ENCODE measurements around the gene TMEM131L. TPM values are rescaled to one million over a fixed set of nuclear protein-coding genes. Genes with fewer than 3 reads are reported as not detected.

The TMEM131L gene
- total RNA-seq, 2 donors from 2014 or later, result 83.8 to 92.7 TPM

DNA sequence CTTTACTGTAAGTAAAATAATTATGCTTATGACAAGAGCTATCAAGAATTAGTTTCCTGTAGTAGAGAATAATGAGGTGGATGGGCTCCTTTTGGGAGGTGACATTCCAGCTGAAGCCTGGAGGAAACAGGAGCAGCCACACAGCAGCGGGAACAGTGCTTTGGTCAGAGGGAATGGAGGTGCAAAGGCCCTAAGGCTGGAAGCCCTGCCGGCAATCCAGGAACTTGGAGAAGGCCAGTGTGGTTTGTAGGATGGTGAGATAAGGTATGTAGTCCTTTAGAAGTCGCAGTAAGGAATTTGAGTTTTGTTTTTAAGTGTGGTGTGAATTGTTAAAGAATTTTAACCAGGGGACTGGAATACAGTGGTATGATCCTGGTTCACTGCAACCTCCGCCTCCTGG, 8.1 kb downstream of the TMEM131L start:
- no peaks in the 10 kb centered on the region for H3K9me3 ChIP-seq (ENCODE audit: control insufficient read depth, low read length, poor library complexity, severe bottlenecking)
- H3K27me3 Mint-ChIP-seq, result no peaks in the 10 kb centered on the region
- peaks cover 59% of the 10 kb centered on the region for H3K4me1 Mint-ChIP-seq
- no peak for DNase-seq
- H3K27ac Mint-ChIP-seq, result peak overlapping the region; percentile 95
- no peak overlapping the region for H3K4me3 Mint-ChIP-seq
- no peak for ATAC-seq
- H3K36me3 Mint-ChIP-seq (ENCODE audit: low read depth), result peaks cover 15% of the 10 kb centered on the region

DNA sequence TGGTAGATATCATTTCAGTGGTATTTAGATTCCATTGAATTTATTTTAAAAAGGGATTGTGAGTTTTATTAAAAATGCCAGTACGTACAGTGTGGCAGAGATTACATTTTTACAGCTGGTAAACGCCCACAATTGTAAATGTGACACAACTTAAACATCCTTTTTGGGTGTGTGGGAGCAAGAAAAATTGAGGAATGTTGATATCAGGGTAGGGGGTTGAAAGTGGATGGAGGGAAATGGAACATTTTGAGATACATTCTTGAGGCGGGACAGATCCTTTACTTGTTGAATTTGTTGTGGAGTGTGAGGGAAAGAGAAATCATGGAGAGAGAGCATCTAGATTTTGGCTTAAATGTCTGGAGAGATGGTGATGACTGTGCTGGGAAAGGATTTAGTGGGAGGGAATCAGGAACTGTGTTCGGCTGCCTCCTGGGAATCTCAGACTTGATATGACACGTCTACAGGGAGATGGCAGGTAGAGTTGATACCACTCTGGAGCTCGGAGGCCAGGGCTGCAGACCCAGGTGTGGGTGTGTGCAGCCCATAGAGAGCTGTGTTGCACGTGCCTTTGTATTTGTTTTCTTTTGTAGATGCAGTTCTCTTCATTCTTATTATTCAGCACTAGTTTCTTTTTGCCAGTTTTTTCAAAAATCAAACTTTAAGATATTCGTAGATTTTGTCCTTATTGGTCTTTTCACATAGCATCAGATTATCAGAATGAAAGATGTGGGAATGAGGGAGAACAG, 10.8 kb downstream of the TMEM131L start:
- Mint-ChIP-seq H3K4me1 (peaks cover 51% of the 10 kb centered on the region), H3K27me3 (no peaks in the 10 kb centered on the region), H3K27ac (peak overlapping the region; percentile 95), H3K4me3 (no peak overlapping the region), H3K36me3 (ENCODE audit: low read depth) (peaks cover 17% of the 10 kb centered on the region)
- no peak for ATAC-seq
- DNase-seq, result no peak
- H3K9me3 ChIP-seq (ENCODE audit: control insufficient read depth, low read length, poor library complexity, severe bottlenecking), result no peaks in the 10 kb centered on the region

DNA sequence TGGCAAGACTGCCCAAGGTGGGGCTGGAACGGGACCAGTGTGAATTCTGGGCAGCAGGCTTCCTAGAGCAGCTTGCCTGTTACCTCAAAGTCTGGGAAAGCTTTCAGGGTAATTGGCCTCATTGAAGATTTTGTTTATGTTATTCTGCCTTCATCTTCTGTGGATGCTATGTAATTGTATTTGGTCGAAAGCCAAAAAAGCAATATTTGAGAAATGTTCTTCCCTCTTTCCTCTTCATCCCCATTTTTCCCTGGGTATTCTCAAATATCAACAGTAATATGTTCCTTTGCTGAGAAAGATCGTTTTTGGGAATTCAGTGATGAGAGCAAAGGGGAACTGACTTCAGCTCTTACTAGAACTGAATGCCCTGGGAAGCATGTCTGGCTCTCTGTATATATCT, 12.9 kb downstream of the TMEM131L start:
- Mint-ChIP-seq H3K27ac (peak overlapping the region; percentile 95), H3K36me3 (ENCODE audit: low read depth) (peaks cover 11% of the 10 kb centered on the region), H3K27me3 (no peaks in the 10 kb centered on the region), H3K4me1 (peaks cover 49% of the 10 kb centered on the region), H3K4me3 (no peak overlapping the region)
- ATAC-seq (no peak), DNase-seq (no peak)
- no peaks in the 10 kb centered on the region for H3K9me3 ChIP-seq (ENCODE audit: control insufficient read depth, low read length, poor library complexity, severe bottlenecking)

DNA sequence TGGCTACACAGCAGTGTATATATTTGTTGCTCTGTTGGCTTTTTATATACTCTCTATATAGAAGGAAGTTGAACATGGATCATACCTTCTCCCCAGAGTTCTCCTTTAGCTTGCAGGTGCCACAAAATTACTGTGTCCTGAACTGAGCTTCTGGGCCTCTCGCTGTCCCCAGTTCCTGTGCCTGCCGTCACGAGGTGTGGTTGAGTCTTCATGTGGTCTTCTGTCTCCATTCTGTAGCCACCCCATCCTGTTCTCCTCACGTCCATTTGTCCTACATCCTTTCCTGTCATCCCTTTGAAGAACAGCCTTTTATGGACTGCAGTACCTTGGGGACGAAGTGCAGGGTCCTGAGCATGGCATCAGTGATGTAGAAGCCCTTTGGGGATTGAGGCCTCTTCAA, 14.5 kb downstream of the TMEM131L start:
- no peaks in the 10 kb centered on the region for H3K9me3 ChIP-seq (ENCODE audit: control insufficient read depth, low read length, poor library complexity, severe bottlenecking)
- peak; percentile 53 for ATAC-seq
- no peak for DNase-seq
- Mint-ChIP-seq H3K4me3 (peak overlapping the region; percentile 68), H3K36me3 (ENCODE audit: low read depth) (peaks cover 9% of the 10 kb centered on the region), H3K27me3 (no peaks in the 10 kb centered on the region), H3K4me1 (peaks cover 46% of the 10 kb centered on the region), H3K27ac (peak overlapping the region; percentile 95)

DNA sequence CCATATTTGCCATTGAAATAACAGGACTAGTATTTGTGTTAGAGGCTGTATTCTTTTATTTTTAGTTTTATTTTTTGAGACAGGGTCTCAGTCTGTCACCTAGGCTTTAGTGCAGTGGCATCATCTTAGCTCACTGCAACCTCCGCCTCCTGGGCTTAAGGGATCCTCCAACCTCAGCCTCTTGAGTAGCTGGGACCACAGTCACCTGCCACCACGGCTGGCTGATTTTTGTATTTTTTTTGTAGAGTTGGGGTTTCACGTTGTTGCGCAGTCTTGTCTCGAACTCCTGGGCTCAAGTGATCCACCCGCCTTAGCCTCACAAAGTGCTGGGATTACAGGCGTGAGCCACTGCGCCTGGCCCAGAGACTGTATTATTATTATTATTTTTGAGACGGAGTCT, 15.3 kb downstream of the TMEM131L start:
- peak overlapping the region; percentile 95 for H3K27ac Mint-ChIP-seq
- H3K4me1 Mint-ChIP-seq, result peaks cover 54% of the 10 kb centered on the region
- H3K9me3 ChIP-seq (ENCODE audit: control insufficient read depth, low read length, poor library complexity, severe bottlenecking), result no peaks in the 10 kb centered on the region
- ATAC-seq (no peak), DNase-seq (no peak)
- peaks cover 9% of the 10 kb centered on the region for H3K36me3 Mint-ChIP-seq (ENCODE audit: low read depth)
- peak overlapping the region; percentile 68 for H3K4me3 Mint-ChIP-seq
- no peaks in the 10 kb centered on the region for H3K27me3 Mint-ChIP-seq

DNA sequence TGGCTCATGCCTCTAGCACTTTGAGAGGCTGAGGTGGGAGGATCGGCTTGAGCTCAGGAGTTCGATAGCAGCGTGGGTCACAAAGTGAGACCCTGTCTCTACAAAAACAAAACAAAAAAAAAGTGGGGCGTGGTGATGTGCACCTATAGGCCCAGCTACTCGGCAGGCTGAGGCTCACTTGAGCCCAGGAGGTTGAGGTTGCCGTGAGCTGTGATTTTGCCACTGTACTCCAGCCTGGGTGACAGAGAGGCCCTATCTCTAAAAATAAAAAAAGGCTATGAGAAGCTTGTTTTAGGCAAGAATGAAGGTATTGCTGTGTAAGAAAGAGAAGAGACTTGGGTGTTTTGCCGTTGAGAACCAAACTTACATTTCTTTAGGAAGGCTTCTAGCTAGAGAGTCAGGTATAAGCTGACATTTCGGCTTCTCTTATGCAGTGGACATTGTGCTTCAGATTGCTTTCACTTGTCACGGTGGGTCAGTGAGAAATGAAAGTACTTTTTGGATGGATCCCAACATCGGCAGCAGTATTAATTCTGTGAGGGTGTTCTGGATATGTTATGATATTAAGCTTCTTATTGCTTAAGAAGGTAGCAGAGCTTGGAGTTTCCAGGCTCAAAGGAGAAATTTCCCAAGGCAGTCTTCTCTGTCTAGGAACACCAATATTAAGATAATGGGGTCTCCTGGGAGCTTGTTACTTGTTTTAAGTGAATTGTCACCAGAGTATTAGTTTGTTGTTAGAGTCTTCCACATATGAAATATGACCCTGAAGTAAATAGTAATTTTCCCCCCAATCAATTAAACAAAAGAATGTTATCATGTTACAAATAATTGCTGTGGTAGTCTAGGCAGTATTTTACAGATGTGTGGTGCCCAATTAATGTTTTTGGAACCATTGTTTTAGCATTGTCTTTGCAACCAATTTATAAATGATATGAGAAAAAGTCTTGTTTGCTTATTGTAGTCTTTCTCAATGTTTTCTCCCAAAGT, 17.6 kb downstream of the TMEM131L start:
- Mint-ChIP-seq H3K4me1 (peaks cover 63% of the 10 kb centered on the region), H3K27me3 (no peaks in the 10 kb centered on the region), H3K36me3 (ENCODE audit: low read depth) (peaks cover 8% of the 10 kb centered on the region), H3K27ac (peak overlapping the region; percentile 95), H3K4me3 (no peak overlapping the region)
- H3K9me3 ChIP-seq (ENCODE audit: control insufficient read depth, low read length, poor library complexity, severe bottlenecking), result no peaks in the 10 kb centered on the region
- DNase-seq, result no peak
- ATAC-seq, result no peak

DNA sequence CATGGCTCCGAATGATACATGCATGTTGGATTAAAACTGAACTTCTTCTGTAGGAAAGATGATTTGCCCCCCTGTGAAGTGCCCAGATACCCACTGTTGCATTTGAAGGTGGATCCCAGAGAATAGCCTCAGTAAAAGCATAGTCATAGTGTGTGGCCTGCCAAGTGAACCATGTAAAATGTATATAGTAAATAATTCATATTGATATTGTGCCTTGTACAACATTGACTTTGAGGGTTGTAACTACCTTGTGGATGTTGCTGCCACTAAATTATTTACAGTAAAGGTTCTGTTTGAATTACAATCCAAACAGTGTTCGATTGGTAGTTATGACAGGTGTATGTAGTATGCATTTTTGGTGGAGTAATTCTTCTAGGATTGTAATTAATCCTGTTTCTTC, 19.2 kb downstream of the TMEM131L start:
- Mint-ChIP-seq H3K27ac (peak overlapping the region; percentile 99), H3K27me3 (no peaks in the 10 kb centered on the region), H3K4me3 (no peak overlapping the region), H3K36me3 (ENCODE audit: low read depth) (peaks cover 8% of the 10 kb centered on the region), H3K4me1 (peaks cover 72% of the 10 kb centered on the region)
- no peak for ATAC-seq
- DNase-seq, result no peak
- H3K9me3 ChIP-seq (ENCODE audit: control insufficient read depth, low read length, poor library complexity, severe bottlenecking), result no peaks in the 10 kb centered on the region

DNA sequence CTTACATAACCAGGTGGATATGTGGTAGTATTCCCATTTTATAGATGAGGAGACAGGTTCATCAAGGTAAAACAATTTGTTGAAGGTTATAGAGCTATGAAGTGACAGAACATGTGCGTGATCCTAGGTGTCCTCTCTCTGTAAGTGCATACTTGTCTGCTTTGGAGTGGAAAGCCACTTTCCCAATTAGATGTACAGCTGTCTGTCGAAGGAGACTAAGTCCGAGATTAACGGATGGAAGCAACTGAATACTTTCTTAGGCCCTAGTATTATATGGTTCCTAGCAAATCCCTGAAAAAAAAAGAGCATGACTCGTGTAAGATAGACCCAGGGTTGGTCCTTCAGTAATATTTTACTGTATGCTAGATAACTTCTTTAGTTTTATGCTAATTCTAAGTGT, 19.7 kb downstream of the TMEM131L start:
- Mint-ChIP-seq H3K27me3 (no peaks in the 10 kb centered on the region), H3K27ac (peak overlapping the region; percentile 99), H3K4me3 (no peak overlapping the region), H3K36me3 (ENCODE audit: low read depth) (peaks cover 6% of the 10 kb centered on the region), H3K4me1 (peaks cover 70% of the 10 kb centered on the region)
- ATAC-seq (no peak), DNase-seq (no peak)
- H3K9me3 ChIP-seq (ENCODE audit: control insufficient read depth, low read length, poor library complexity, severe bottlenecking), result no peaks in the 10 kb centered on the region

DNA sequence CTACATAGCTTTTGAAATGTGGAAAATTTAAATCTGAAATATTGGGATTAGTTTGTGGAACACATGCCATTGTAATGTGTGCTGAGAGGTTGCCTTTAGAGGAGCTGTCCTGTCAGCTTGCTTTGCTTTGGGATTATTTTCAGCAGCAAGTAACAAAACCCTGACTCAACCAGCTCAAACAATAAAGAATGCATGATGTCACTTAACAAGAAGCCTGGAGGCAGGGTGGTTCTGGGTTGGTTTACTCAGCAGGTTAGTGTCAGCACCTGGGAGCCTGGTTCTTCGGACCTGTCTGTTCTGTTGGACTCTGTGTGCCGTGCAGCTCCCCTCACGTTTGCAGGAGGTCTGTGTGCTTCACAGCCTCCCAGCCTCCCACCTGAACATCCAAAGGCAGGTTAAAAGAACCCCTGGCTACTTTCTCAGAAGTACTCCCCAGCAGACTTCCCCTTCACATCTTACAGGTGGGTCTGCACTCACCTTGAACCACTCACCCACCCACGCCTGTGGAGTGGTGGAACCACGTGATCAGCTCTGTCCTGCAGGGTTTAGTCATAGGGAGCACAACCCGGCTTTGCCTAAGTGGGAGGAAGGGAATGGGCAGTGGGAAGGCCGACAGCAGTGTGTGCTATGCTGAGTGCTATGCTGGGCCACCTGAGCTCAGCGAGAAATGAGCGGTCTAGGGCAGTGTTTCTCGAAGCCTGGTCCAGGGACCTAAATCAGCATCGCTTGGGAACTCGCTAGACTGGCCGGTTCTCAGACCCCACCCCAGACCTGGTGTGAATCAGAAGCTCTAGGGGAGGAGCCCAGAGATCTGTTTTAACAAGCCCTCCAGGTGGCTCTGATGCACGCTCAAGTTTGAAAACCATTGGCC, 20.4 kb downstream of the TMEM131L start:
- Mint-ChIP-seq H3K27ac (peak overlapping the region; percentile 99), H3K27me3 (no peaks in the 10 kb centered on the region), H3K4me3 (peak overlapping the region; percentile 90), H3K4me1 (peaks cover 72% of the 10 kb centered on the region), H3K36me3 (ENCODE audit: low read depth) (peaks cover 7% of the 10 kb centered on the region)
- ATAC-seq (no peak), DNase-seq (no peak)
- H3K9me3 ChIP-seq (ENCODE audit: control insufficient read depth, low read length, poor library complexity, severe bottlenecking), result no peaks in the 10 kb centered on the region

DNA sequence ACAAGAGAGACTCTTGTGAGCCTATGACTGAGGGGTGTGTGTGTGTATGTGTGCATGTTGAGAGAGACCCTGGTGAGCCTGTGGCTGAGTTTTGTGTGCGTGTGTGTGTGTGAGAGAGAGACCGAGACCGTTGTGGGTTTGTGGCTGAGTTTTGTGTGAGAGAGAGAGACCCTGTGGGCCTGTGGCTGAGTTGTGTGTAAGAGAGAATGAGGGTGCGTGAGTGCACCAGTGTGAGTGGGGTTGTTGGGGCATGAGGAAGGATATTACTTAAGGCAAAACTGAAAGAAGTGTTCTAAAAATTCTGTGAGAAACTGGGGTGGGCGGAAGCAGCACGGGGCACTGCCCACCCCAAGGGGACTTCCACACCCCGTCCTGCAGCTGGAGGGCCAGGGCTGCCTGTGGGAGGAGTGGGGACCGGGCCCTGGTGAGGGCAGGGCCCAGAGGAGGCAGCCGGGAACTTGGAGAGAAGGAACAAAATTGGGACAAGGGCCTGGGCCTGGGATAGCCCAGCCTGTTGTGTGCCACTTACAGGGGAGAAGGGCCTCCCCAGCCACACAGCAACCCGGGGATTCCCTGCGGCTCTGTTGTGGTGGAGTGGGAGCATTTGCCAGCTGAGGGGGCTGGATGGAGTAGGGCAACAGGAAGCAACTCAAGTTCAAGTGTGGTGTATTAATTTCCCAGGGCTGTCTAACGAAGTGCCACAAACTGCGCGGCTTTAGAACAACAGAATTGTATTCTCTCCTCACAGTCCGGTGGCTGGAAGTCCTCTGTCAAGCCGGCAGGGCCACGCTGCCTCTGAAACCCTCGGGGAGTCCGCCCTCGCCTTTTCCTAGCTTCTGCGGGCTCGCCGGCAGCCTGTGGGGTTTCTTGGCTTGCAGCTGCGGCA, 22.1 kb downstream of the TMEM131L start:
- ATAC-seq (peak; percentile 82), DNase-seq (peak; percentile 64 to 81 (median 72))
- H3K4me1 Mint-ChIP-seq, result peaks cover 76% of the 10 kb centered on the region
- H3K36me3 Mint-ChIP-seq (ENCODE audit: low read depth), result peaks cover 10% of the 10 kb centered on the region
- no peaks in the 10 kb centered on the region for H3K27me3 Mint-ChIP-seq
- H3K4me3 Mint-ChIP-seq, result peak overlapping the region; percentile 90
- H3K9me3 ChIP-seq (ENCODE audit: control insufficient read depth, low read length, poor library complexity, severe bottlenecking), result no peaks in the 10 kb centered on the region
- peak overlapping the region; percentile 99 for H3K27ac Mint-ChIP-seq

DNA sequence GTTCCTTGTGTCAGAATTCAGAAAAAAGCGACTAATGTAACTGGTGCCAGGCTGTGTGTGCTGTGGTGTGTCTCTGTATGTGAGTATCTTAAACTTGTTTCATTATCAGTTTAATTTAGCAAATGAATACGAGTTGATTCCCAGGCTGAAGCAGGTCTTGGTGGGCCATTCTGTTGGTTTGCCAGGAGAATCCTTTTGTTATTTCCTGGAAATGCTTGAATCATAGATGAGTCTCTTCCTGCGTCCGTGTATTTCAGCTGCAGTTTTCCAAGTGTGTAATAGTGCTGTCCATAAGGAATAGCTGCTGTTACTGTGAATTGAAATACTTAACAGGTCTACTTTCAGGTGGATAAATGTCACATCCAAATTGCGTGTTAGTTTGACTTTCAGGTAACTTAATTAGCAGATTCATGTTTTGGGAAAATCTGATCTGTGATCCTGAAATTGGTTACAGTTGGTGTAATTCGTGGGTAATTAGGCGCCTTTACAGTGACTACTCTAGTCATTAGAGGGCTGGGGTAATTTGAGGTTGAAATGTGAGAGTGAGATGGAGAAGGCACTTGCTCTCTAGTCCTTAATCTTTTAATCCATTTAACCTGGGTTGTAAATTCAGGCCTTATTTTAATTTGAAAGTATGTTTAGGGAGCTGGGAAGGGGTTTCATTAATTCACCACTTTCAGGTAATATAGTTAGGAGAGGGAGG, 23.8 kb downstream of the TMEM131L start:
- H3K27ac Mint-ChIP-seq, result peak overlapping the region; percentile 99
- peaks cover 10% of the 10 kb centered on the region for H3K36me3 Mint-ChIP-seq (ENCODE audit: low read depth)
- H3K27me3 Mint-ChIP-seq, result no peaks in the 10 kb centered on the region
- no peaks in the 10 kb centered on the region for H3K9me3 ChIP-seq (ENCODE audit: control insufficient read depth, low read length, poor library complexity, severe bottlenecking)
- H3K4me3 Mint-ChIP-seq, result peak overlapping the region; percentile 90
- DNase-seq (no peak), ATAC-seq (no peak)
- peaks cover 77% of the 10 kb centered on the region for H3K4me1 Mint-ChIP-seq

All from T-helper 17 cell (primary cell).